GM18511 (cell line): ENCODE results near the gene RGS17.
"Not testable (repeated sequence)": the region's sequence is repeated elsewhere in the genome, so short reads cannot be mapped to it uniquely, and the experiment has no call there.

Experiments
- ATAC-seq: cut with Tn5 transposase; IDR thresholded peaks from one replicate; pipeline ENCODE4 v1.9.1; 2021; ENCODE audit warnings: mild to moderate bottlenecking, moderate library complexity; ENCODE audit not compliant: unreplicated experiment

The RGS17 gene

DNA sequence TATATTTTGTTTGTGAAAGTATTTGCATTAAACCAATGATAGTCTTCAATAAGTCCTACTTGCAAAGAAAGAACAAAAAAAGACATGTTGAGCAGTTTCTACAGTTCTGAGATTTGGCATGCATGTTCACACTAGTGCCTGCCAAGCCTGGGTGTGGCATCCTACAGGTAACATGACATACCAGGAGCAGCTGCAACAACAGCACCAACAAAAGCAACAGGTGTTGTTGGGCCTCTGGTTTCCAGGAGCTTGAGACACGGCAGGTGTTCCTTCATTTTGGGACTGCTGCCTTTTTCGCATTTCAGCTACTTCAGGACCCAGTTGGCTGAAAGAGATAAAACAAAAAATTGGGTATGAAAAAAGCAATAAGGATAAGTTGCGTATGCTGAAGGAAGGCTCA is 87.4 kb downstream of the RGS17 start:
- ATAC-seq: no peak

DNA sequence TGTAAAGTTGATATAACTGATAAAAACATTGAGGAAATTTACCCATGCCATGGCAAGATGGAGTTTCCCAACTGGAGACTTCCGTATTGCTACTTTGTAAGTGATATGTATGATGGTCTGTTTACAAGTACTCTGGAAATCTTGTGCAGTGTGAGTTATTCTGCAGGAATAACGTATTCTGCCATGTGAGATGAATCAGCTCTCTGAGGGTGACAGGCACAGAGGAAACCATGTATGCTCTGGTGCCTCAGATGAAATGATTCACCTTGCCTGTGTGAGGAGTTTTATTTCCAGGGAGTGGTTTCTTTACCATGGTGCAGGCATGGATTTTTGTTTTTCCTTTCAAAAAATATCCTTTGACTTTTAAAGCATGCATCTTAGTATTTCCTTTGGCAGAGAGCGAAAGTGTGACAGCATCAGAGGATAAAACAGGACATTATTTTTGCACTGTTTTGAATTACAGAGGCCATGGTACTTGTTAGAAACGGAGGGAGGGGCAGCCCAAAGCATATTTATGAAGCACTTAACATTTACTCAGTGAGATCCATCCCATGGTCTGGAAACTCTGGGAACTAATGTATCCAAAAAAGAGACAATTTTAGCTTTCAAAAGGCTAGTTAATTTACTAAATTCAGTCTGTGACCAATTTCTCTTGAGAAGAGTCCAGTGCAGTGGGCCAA is 92.6 kb downstream of the RGS17 start:
- no peak for ATAC-seq

DNA sequence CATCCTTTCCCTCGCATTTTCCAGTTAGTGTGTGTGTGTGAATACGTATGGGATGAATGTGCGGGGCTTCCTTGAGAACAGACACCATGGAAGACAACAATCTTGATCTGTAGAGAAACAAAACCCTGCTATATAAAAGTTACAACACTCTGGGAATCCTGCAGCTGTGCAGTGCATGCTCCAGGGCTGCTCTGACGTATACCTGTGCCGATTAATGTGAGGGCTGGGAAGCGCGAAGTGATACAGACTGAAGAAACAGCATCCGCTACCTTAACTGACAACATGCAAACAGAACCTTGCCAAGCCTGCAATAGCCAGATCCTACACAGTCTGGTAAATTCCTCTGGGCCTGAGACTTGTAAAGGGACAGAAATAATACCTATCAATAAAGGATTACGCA is 96.9 kb downstream of the RGS17 start:
- ATAC-seq: no peak

- no peak for ATAC-seq
Measured at GRCh38 chr6:153032255-153032882, 98.7 kb downstream of the RGS17 start.

GRCh38 chr6:153031335-153031955 is 99.6 kb downstream of the RGS17 start:
- ATAC-seq: no peak

- ATAC-seq: no peak
Measured at GRCh38 chr6:153028963-153029362, 102.1 kb downstream of the RGS17 start.

DNA sequence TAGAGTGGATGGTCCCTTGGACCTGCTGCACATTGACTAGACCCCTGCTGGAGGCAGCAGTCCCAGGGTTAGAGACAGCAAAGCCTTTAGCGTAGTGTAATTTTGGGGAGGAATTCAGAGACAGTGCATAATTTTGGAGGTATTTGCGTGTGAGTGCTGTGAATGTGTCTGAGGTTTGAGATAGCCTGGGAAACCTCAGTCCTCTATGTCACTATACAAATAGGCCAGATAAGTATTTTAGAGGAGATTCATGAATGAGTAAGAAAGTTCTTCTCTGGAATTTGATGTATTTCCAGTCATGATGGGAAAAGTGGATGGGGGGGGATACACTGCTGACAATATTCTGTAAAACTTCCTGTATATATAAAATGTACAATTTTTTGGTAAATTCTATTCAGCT is 102.8 kb downstream of the RGS17 start:
- no peak for ATAC-seq

- no peak for ATAC-seq
Measured at GRCh38 chr6:153027480-153027879, 103.6 kb downstream of the RGS17 start.

DNA sequence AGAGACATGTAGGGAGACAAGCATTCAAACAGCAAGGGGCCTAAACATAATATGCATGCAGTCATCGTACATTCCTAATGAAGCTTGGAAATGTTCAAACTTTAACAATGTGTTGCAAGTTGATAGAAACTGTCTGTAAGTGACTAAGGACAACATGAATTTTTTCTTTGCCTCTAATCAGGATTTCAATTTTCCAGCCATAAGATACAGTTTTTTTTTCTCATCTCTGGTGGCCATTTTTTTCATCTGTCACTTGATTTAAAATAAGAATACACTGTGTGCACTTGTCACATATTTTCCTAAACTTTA is 106.4 kb downstream of the RGS17 start:
- no peak for ATAC-seq

GRCh38 chr6:153023977-153024708 is 106.9 kb downstream of the RGS17 start:
- ATAC-seq: peak; percentile 99

- no peak for ATAC-seq
Measured at GRCh38 chr6:153018355-153018754, 112.7 kb downstream of the RGS17 start.

DNA sequence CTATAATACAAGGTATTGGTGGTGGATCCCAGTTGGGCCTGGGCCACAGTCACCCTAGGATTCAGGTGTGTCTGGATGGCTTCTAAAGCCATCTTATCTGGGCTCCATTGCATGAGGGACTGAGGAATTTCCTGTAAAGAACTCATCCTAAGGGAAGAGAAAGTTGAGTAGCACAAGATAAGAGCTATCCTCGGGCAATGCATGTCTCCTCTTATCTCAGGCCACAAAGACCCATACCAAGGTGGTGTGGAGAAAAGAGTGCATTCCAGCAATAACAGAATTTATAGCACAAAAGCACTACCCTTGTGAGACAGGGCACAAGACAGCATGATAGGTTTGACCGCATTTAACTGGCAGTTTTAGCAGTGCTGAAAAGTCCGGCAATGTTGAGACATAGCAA is 114.2 kb downstream of the RGS17 start:
- no peak for ATAC-seq

GRCh38 chr6:153015094-153015640 is 115.9 kb downstream of the RGS17 start:
- no peak for ATAC-seq

DNA sequence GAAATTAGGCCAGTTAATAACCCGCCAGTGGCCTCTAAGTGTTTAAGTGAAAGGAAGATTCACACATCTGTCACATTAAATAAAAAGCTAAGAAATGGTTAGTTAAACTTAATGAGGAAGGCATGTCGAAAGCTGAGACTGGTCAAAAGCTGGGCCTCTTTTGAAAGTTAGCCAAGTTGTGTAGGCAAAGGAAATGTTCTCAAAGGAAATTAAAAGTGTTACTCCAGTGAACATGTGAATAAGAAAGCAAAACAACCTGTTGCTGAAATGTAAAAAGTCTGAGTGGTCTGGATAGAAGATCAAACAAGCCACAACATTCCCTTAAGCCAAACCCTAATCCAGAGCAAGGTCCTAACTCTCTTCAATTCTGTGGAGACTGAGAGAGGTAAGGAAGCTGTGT is 117.6 kb downstream of the RGS17 start:
- ATAC-seq: no peak

GRCh38 chr6:153012856-153013255 is 118.2 kb downstream of the RGS17 start:
- no peak for ATAC-seq

DNA sequence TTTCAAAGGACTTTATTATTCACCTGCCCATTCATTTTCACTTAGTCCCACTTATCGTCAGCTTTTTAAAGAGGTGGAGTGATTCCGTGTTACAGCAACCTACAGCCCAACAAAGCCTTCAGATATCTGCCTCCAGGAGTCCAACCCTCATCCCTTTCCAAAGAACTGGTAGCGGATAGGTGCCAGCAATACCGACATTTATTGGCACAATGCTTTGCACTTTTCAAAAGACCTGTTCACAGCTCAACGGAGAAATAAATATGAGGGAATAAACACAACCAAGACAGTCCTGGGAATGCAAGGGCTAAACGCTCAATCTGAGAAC is 127.8 kb downstream of the RGS17 start:
- peak; percentile 7 for ATAC-seq

GRCh38 chr6:153002613-153003365 is 128.3 kb downstream of the RGS17 start, which contains the start of gene MTRF1L:
Gene MTRF1L (minus strand): TSS chr6:153002709. CDS start chr6:153002685, 24 bp downstream.
- peak; percentile 94 for ATAC-seq

DNA sequence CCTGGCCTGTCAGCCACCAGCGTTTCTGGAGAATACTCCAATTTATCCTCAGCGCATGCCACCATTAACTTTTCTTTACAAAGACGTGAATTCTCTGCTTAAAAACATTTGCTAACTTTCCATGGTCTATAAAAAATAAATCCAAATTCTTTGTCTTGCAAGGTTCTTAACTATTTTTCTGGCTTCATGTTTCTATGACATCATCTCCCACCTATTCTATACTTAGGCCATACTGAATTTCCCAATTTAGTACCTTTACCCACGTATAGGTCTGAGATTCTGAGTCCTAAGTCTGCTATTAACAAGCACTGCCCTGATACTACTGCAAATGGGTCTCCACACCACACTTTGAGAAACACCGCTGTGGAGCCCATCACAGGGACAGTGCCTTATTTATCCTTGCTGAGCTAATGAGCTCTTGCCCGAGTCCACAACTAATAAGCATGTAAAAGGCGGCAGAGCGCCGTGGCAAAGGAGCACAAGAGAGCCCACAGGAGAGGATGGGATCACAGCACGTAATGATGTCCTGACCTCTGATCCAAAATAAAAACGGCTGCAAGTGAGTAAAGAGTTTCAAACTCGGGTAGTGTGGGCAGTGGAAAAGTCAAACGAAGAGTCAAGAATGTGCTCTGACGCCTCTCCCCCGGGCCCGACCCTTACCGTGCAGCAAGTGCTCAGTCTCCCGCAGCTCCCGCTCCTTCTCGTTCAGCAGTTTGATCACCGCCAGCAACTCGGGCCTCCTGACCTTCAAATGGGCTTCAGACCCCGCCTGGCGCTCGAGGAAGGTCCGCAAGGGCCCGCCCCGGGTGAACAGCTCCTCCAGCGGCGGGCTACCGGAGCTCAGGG is 129.1 kb downstream of the RGS17 start:
- peak; percentile 35 for ATAC-seq

- ATAC-seq: not testable (repeated sequence)
Measured at GRCh38 chr6:153000790-153001189, 130.3 kb downstream of the RGS17 start.

DNA sequence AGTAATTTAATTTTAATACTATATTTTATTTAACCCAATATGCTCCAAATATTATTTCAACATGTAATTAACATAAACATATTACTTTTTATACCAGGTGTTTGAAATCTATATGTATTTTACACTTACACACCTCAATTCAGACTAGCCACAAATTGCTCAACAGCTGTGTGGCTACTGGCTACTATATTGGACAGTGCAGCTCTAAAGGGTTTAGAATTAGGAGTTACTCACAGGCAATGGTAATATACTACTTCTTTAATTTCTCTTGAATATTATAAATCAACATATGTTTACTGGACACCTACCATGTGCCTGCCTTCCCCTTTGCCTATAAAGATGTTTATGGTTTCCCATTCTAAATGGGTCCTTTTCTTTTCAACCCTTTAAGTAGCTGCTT is 130.8 kb downstream of the RGS17 start:
- ATAC-seq: no peak
